Measurements from ENCODE around the gene BEND5.

DNA sequence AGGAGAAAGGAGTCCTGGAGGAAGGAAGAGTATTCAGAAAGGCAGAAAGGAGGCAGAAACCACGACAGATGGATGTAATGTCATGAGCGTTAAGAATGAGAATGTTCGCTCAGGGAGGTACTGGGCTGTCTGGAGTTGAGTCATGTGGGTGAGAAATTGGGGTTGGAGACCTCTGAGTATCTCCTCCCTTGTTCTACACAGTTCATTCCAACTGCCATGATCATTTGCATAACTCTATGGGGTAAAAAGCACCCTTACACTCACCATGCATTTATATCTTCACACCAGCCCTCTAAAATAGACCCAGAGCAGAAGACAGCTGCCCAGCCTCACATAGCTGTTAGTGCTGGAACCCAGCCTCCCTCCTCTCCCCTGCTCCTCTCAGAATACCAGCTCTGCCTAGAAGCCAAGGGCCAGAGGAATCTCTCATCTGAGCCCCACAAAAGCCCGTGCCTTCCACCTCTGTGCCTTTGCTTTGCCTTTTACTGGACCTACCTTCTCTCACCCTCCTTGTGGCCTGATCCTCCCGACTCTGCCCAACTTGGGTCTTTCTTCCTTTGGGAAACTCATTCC is 85.2 kb downstream of the BEND5 start:
- TF ChIP-seq, protein P1, sequence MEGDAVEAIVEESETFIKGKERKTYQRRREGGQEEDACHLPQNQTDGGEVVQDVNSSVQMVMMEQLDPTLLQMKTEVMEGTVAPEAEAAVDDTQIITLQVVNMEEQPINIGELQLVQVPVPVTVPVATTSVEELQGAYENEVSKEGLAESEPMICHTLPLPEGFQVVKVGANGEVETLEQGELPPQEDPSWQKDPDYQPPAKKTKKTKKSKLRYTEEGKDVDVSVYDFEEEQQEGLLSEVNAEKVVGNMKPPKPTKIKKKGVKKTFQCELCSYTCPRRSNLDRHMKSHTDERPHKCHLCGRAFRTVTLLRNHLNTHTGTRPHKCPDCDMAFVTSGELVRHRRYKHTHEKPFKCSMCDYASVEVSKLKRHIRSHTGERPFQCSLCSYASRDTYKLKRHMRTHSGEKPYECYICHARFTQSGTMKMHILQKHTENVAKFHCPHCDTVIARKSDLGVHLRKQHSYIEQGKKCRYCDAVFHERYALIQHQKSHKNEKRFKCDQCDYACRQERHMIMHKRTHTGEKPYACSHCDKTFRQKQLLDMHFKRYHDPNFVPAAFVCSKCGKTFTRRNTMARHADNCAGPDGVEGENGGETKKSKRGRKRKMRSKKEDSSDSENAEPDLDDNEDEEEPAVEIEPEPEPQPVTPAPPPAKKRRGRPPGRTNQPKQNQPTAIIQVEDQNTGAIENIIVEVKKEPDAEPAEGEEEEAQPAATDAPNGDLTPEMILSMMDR (conservative IDR thresholded peaks at IDR 0.05), result no peak
- no peak for TF ChIP-seq ZFX (IDR thresholded peaks at IDR 0.05)

All from C4-2B (cell line).